ELR (cell line): Measurements from ENCODE around the gene IL18R1.

Experiments
- DNase-seq: peaks from one replicate; pipeline ENCODE4 v3.0.0-alpha.2; 2015; ENCODE audit warnings: low read depth

Gene IL18R1

GRCh38 chr2:102345329-102345920 lies 10.2 kb upstream of the IL18R1 start:
- DNase-seq: no peak

- no peak for DNase-seq
Measured at GRCh38 chr2:102346381-102347130, 9.0 kb upstream of the IL18R1 start.

GRCh38 chr2:102350137-102350793 lies 5.3 kb upstream of the IL18R1 start:
- DNase-seq: no peak

DNA sequence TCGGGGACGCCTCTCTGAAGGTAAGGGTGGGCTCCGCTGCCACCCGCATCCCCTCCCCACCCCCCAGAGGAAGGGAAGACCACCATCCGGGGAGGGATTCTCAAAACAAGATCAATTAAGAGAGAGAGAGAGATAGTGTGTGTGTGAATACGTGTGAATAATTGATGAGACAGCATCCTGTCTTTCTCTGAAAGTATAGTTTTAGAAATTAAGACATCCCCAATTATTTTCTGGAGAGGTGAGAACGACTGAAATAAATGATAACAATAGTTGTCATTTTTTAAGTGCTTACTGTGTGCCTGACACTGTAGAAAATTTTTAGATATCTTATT lies 751 bp downstream of the IL18R1 start:
- no peak for DNase-seq

- DNase-seq: no peak
Measured at GRCh38 chr2:102356741-102357140, 1.1 kb downstream of the IL18R1 start.

- DNase-seq: no peak
Measured at GRCh38 chr2:102357937-102358336, 2.3 kb downstream of the IL18R1 start.

DNA sequence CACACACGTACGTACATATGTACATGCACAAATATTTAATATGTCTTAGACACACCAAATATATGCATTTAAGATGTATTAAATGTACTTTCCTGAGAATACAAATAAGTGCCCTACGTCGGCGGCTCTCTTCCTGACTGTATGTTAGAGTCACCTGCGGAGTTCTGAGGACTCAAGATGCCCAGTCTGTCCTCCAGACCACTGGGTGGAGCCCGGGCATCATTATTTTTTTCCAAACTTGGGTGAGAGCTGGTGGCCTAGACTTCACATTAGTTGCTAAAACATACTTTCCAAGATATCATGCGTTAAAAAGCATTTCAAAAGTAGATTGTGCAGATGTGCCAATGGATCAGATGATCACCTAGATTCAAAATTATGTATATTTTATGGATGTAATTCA lies 2.9 kb downstream of the IL18R1 start:
- no peak for DNase-seq

- no peak for DNase-seq
Measured at GRCh38 chr2:102359527-102359926, 3.9 kb downstream of the IL18R1 start.

- no peak for DNase-seq
Measured at GRCh38 chr2:102361632-102362241, 6.1 kb downstream of the IL18R1 start.

DNA sequence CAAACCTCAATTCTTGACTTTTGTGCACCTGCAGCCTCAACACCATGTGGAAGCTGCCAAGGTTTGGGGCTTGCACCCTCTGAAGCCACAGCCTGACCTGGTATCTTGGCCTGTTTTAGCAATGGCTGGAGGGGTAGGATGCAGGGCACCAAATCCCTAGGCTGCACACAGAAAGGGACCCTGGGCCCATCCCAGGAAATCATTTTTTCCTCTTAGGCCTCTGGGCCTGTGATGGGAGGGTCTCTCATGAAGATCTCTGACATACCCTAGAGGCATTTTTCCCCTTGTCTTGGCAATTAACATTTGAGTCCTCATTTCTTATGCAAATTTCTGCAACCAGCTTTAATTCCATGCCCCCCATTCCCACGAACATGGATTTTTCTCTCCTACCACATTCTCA lies 10.2 kb downstream of the IL18R1 start:
- DNase-seq: no peak

- DNase-seq: no peak
Measured at GRCh38 chr2:102366406-102367112, 11.0 kb downstream of the IL18R1 start.

GRCh38 chr2:102367331-102367971 lies 11.9 kb downstream of the IL18R1 start:
- no peak for DNase-seq

GRCh38 chr2:102368461-102369109 lies 13.0 kb downstream of the IL18R1 start:
- DNase-seq: no peak

- no peak for DNase-seq
Measured at GRCh38 chr2:102369866-102370265, 14.3 kb downstream of the IL18R1 start.

DNA sequence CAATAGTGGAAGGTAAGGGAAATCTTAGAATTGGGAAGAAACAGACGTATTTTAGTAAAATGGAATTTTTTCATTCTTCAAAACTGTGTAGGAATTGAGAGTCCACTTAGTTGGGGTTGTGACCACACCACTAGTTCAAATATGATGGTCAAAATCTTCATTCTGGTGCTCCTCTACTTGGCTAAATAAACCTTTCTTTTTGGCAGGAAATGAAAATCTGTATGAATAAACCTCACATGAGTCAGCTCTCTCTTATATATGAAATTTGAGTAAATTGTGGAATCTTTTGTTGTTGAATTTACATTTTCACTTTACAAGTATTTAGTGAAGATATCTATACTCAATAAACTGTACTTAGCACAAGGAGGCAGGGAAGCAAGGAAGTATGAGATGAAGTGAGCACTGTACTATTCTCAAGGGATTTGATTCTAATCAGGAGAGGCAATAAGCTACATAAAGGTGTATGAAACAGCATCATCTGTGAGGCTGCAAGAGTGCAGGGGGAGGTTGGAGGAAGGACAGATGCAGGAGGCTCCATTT lies 20.5 kb downstream of the IL18R1 start:
- DNase-seq: peak; percentile 9

DNA sequence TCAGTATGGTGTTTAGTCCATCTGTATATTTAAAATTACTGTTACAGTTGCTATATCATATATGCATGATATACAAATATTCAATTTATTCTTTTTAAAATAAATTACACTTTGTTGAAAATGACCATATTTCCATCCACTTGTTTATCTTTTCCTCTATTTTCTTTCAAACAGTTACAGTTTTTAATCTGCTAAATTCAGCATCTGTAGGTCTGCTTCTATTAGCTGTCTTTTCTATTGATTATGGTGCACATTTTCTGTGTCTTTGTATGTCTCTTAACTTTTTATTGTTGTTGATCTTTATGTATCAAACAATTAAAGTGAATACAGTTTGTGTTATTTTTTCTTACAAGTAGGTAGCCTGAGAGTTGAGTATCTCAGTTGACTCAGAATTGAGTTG lies 28.1 kb downstream of the IL18R1 start:
- no peak for DNase-seq

GRCh38 chr2:102385522-102385921 lies 29.9 kb downstream of the IL18R1 start:
- DNase-seq: no peak

DNA sequence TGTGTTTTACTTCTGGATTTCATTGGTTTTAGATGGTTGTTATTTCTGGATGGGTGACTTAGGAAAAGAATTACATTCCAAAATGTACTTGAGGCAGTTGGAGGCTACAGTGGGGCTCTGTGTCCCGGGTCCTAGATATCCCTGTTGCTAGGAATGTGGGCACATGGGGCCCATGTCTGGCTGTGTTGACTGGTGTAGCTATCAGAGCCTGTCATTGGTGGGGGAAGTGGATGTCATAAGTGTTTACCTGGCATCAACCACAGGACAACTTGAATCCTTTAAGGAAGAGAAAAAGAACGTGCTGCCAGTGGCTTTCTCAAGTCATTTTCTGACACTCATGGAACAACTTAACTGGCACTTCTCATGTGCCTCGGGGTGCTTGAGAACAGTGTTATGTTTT lies 30.4 kb downstream of the IL18R1 start:
- no peak for DNase-seq

- no peak for DNase-seq
Measured at GRCh38 chr2:102386867-102387541, 31.4 kb downstream of the IL18R1 start.

DNA sequence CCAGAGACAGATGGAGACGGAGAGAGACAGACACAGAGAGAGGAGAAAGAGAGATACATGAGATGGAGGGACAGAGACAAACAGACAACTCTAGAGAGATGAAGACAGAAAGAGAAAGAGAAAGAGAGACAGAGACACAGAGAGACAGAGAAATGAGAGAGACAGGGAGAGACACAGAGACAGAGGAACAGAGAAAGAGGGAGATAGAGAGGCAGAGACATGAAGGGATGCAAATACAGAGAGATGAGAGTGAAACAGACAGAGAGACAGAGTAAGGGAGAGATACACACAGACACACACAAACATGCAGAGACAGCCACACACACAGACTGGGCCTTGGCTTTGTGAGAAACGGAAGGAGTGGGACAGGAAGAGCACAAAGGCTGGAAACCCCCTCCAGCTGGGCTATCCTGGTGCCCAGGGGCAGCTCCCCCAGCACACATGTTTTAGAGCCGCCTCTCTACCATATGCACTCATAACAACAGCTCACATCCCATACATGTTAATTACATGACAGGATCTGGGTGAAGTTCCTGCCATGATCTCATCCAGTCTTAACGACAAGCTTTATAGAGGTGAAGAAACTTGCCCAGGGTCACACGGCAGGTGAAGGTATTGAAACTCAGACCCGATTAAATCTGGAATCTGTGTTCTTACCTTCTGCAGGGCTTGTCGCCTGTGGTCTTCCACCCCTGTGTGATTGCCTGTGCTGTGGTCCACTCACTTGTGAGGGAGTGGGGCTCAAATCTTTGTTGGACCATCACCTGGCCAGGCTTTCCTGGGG lies 32.4 kb downstream of the IL18R1 start:
- no peak for DNase-seq
